ENCODE measurements around the gene EED.

The EED gene

GRCh38 chr11:86244522-86245368 is at the start of gene EED:
TSS of gene EED (plus strand) at chr11:86244753. CDS start at chr11:86245230, 477 bp downstream.
- DNase-seq, result peak; percentile 94

GRCh38 chr11:86194998-86195397 is 49.6 kb upstream of the EED start:
- DNase-seq, result no peak

GRCh38 chr11:86196085-86196696 is 48.4 kb upstream of the EED start:
- no peak for DNase-seq

- DNase-seq, result no peak
These were observed 47.6 kb upstream of the EED start for GRCh38 chr11:86196913-86197312.

- DNase-seq, result no peak
These were observed 47.1 kb upstream of the EED start for GRCh38 chr11:86197448-86197847.

- no peak for DNase-seq
These were observed 46.4 kb upstream of the EED start for GRCh38 chr11:86198139-86198538.

- no peak for DNase-seq
These were observed 45.2 kb upstream of the EED start for GRCh38 chr11:86199354-86199753.

- no peak for DNase-seq
These were observed 43.1 kb upstream of the EED start for GRCh38 chr11:86201371-86201884.

GRCh38 chr11:86202013-86202336 is 42.6 kb upstream of the EED start:
- DNase-seq, result no peak

- no peak for DNase-seq
These were observed 40.2 kb upstream of the EED start for GRCh38 chr11:86204356-86204755.

- DNase-seq, result no peak
These were observed 38.9 kb upstream of the EED start for GRCh38 chr11:86205421-86206336.

- DNase-seq, result no peak
These were observed 38.2 kb upstream of the EED start for GRCh38 chr11:86206337-86206695.

- no peak for DNase-seq
These were observed 37.1 kb upstream of the EED start for GRCh38 chr11:86207413-86207812.

- no peak for DNase-seq
These were observed 36.0 kb upstream of the EED start for GRCh38 chr11:86208572-86208971.

- DNase-seq, result no peak
These were observed 34.5 kb upstream of the EED start for GRCh38 chr11:86209806-86210657.

GRCh38 chr11:86210898-86211297 is 33.7 kb upstream of the EED start:
- DNase-seq, result no peak

- no peak for DNase-seq
These were observed 32.9 kb upstream of the EED start for GRCh38 chr11:86211619-86212018.

GRCh38 chr11:86212019-86212611 is 32.4 kb upstream of the EED start:
- DNase-seq, result no peak

GRCh38 chr11:86214710-86215109 is 29.8 kb upstream of the EED start:
- DNase-seq, result peak; percentile 81

- peak; percentile 55 for DNase-seq
These were observed 26.1 kb upstream of the EED start for GRCh38 chr11:86218125-86219084.
